ENCODE data around the gene NAPSA. TPM values are rescaled to one million over a fixed set of nuclear protein-coding genes. Genes with fewer than 3 reads are reported as not detected.

The NAPSA gene
- total and polyA plus RNA-seq, 2 of the 8 experiments (the other 6 are each of a cell fraction or from before 2014, with no cell fraction given), result 0.71 to 0.73 TPM

- peak in 1 of 2 experiments; percentile 66 for DNase-seq (ENCODE audit: low read depth in 1 of 2, low spot score in 2 of 2)
- H4K5ac ChIP-seq (ENCODE audit: insufficient read length, low read depth, low read length), result peak overlapping the region; percentile 94
- peaks cover 1 to 4% of the 10 kb centered on the region in 2 experiments for H4K20me1 ChIP-seq (replicated peaks in 1 of 2; ENCODE audit: control insufficient read depth in 1 of 2, insufficient read depth in 2 of 2, low read length in 2 of 2)
- H3K23me2 ChIP-seq (ENCODE audit: low read depth, low read length), result peaks cover 34% of the 10 kb centered on the region
- peak overlapping the region; percentile 54 for H4K8ac ChIP-seq (ENCODE audit: extremely low read depth, insufficient read depth, low read length)
- peak overlapping the region; percentile 96 for H2BK120ac ChIP-seq (replicated peaks; ENCODE audit: low read depth, low read length)
- peak overlapping the region; percentile 55 to 92 (median 90) for H3K9ac ChIP-seq (replicated peaks in 1 of 4; ENCODE audit: extremely low read depth in 1 of 4, low read depth in 3 of 4, low read length in 3 of 4)
- peak overlapping the region; percentile 81 for H3K56ac ChIP-seq (replicated peaks; ENCODE audit: insufficient read length, low read depth, low read length)
- CTCF ChIA-PET (ENCODE audit: partially characterized antibody), result interaction anchor here (0.6 to 1.6 kb wide), 7 partner anchors 11 to 337 kb away, joined by 3 to 4 read pairs (median 3); no protein-coding TSS in a partner anchor
- no peaks in the 10 kb centered on the region for H3K9me3 ChIP-seq (ENCODE audit: insufficient read depth in 2 of 2, low read depth in 1 of 2, low read length in 1 of 2)
- H3K79me2 ChIP-seq (ENCODE audit: control insufficient read depth in 1 of 2, insufficient read depth in 2 of 2, low read length in 2 of 2), result peaks cover 3 to 6% of the 10 kb centered on the region in 2 experiments; a peak in 2 of 4 replicates
- POLR2A ChIA-PET (ENCODE audit: partially characterized antibody), result interaction anchor here (0.6 to 2.8 kb wide), 18 partner anchors 9 to 154 kb away, joined by 3 to 17 read pairs (median 4); partner anchors contain the start of gene POLD1
- peak overlapping the region; percentile 84 for H3K18ac ChIP-seq (ENCODE audit: extremely low read depth, low read length)
- peaks cover 2 to 25% (median 14%) of the 10 kb centered on the region in 4 experiments for H3K4me1 ChIP-seq (replicated peaks in 1 of 4; ENCODE audit: control insufficient read depth in 3 of 4, insufficient read depth in 4 of 4, low read length in 3 of 4)
- H3K36me3 ChIP-seq (ENCODE audit: control insufficient read depth in 2 of 4, insufficient read depth in 4 of 4, low read length in 3 of 4), result no peaks in the 10 kb centered on the region
- peak overlapping the region; percentile 55; the same call in 1 of the 2 replicates for H2BK20ac ChIP-seq (ENCODE audit: low read length)
- FAIRE-seq, result no peak
- no peaks in the 10 kb centered on the region; the same call in 1 of the 2 replicates for H3K79me1 ChIP-seq (ENCODE audit: low read depth, low read length)
- 4% methylated on average over 18 of the region's 20 CpGs; no CpG with 5 or more reads in 1 of the 2 experiments for WGBS, 2 experiments (ENCODE audit: extremely low coverage in 1 of 2, insufficient coverage in 1 of 2, insufficient read length in 1 of 2, insufficient replicate concordance in 2 of 2, low coverage in 1 of 2, low lambda C conversion rate in 2 of 2, missing lambda C conversion rate in 1 of 2)
- H2BK15ac ChIP-seq (ENCODE audit: low read length), result peak overlapping the region; percentile 98; the same call in 1 of the 2 replicates
- no peak overlapping the region for H3K14ac ChIP-seq (ENCODE audit: insufficient read length)
- H2BK5ac ChIP-seq (ENCODE audit: low read depth, low read length), result peak overlapping the region; percentile 97
- peak overlapping the region; percentile 74 to 96 (median 86) for H3K4me3 ChIP-seq (ENCODE audit: extremely low read depth in 1 of 4, insufficient read depth in 2 of 4, low read depth in 3 of 4, low read length in 4 of 4)
- peak overlapping the region; percentile 69; the same call in 1 of the 2 replicates for H2AK5ac ChIP-seq (ENCODE audit: low read depth, low read length)
- peak overlapping the region; percentile 94 for H3K4ac ChIP-seq (replicated peaks; ENCODE audit: insufficient read length, low read depth, low read length)
- peak overlapping the region; percentile 90 for H4K91ac ChIP-seq (replicated peaks; ENCODE audit: insufficient read length, low read length)
- peak overlapping the region; percentile 95 for H3K27ac ChIP-seq (ENCODE audit: low read depth, low read length)
- H3K27me3 ChIP-seq (replicated peaks in 1 of 4; ENCODE audit: control insufficient read depth in 3 of 4, extremely low read depth in 1 of 4, insufficient read depth in 3 of 4, low read length in 3 of 4), result peaks cover 3 to 9% (median 6%) of the 10 kb centered on the region in 4 experiments; a peak in 6 of 7 replicates
- H2AFZ ChIP-seq (ENCODE audit: low read length), result no peak overlapping the region
- H2BK12ac ChIP-seq (ENCODE audit: low read depth, low read length), result peak overlapping the region; percentile 99
- no peak overlapping the region for H3K23ac ChIP-seq (ENCODE audit: insufficient read length)
- peak overlapping the region; percentile 75 to 98 for H3K4me2 ChIP-seq (ENCODE audit: insufficient read depth in 1 of 2, low read depth in 2 of 2, low read length in 2 of 2)
- TF ChIP-seq, protein P1, sequence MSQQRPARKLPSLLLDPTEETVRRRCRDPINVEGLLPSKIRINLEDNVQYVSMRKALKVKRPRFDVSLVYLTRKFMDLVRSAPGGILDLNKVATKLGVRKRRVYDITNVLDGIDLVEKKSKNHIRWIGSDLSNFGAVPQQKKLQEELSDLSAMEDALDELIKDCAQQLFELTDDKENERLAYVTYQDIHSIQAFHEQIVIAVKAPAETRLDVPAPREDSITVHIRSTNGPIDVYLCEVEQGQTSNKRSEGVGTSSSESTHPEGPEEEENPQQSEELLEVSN (IDR thresholded peaks at IDR 0.05), result no peak
- peak; percentile 58 for TF ChIP-seq TAF7 (optimal IDR thresholded peaks at IDR 0.05; ENCODE audit: borderline replicate concordance, low read depth, low read length)
- no peak for TF ChIP-seq SIX5 (IDR thresholded peaks at IDR 0.05; ENCODE audit: low read depth, low read length)
- 0 out of 2 replicates have a peak, but pooled peaks have one; percentile 7 for TF ChIP-seq ATF2 (IDR thresholded peaks at IDR 0.05; ENCODE audit: low read length)
- TF ChIP-seq POU5F1 (IDR thresholded peaks at IDR 0.05; ENCODE audit: low read depth, low read length), result no peak
- TF ChIP-seq TEAD4 (IDR thresholded peaks at IDR 0.05; ENCODE audit: low read depth, low read length), result peak; percentile 78
- TF ChIP-seq SIN3A (conservative IDR thresholded peaks at IDR 0.05 in 1 of 2, IDR thresholded peaks at IDR 0.05 in 1 of 2; ENCODE audit: low read depth in 1 of 2, low read length in 2 of 2), result peak in 1 of 2 experiments; percentile 33; a peak in 1 of 4 replicates
- peak; percentile 75 for TF ChIP-seq CREB1 (IDR thresholded peaks at IDR 0.05)
Observed at GRCh38 chr19:50332244-50333038, 33.0 kb downstream of the NAPSA start.

Data from H1 (cell line).